Femur (tissue), 1 donor: Measurements from ENCODE around the gene C5orf15.
A peak's percentile ranks its signal among the peaks of the same experiment; 100 is the strongest.
"Not testable (repeated sequence)": the region's sequence is repeated elsewhere in the genome, so short reads cannot be mapped to it uniquely, and the experiment has no call there.

Experiments
- DNase-seq: peaks from one replicate; pipeline ENCODE4 v3.0.0-alpha.2; 2017

C5orf15 gene

DNA sequence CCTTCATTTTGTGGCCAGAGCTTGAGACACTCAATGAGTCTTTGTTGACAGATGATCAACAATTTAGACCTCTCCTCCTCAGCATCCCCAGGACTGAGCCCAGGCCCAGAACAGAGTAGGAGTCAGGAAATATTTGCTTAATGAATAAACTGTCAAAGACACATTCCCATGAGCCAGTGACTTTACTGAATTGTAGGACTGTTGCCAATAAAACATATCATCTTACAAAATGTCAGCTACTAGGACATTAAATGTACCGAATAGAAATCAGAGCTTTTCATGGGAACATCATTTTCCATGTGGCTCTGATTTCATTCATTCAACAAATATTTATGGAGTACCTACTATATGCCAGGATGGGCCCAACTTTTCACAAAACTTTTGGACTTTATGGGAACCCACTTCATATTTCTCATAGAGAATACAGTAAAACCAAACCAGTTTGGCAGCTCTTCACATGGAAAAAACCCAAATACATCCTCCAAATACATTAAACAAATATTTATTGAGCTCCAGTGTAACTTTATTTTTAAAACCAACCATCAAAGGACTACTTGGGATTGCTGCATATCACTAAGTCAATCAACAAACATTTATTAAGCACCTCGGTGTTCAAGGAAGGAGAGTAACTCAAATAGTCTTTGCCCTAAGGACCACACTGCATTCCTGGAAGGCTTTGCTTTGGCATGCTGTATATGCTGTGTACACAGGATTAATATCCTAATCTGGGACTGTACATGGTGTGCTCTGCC lies 24.9 kb upstream of the C5orf15 start:
- no peak for DNase-seq

DNA sequence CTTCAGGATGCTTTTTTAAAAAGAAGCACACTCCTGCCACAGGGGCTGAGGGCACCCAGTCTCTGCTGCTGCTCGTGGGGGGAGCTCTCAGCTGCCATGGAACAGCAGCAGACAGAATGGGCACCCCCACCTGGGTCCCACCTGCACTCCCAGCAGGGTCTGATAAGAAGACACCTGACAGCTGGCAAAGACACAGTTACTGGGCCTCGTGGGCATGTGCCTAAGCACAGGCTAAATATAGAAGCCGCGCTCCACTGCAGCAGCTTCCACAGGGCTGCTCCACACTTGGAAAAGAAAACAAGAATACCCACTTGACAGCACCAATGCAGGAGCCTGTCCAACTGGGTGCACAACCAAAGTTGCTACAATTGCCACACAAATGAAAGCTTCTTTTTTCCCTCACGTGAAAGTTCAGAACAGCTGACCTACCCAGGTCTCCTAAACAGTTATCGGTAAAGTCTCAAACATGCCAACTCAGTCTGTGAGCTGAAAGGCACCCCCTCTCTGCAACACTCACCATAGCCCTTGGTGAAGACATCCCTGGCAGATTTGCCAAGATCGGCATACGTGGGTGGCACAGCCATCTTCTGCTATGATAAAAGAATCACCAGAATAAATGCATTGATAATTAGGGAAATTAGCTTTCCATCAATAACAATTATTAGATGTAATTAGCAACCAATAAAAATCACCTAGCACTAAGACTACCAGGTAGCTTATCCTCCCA lies 24.2 kb upstream of the C5orf15 start:
- DNase-seq, result peak; percentile 52

GRCh38 chr5:133991171-133991910 lies 22.9 kb upstream of the C5orf15 start:
- no peak for DNase-seq

DNA sequence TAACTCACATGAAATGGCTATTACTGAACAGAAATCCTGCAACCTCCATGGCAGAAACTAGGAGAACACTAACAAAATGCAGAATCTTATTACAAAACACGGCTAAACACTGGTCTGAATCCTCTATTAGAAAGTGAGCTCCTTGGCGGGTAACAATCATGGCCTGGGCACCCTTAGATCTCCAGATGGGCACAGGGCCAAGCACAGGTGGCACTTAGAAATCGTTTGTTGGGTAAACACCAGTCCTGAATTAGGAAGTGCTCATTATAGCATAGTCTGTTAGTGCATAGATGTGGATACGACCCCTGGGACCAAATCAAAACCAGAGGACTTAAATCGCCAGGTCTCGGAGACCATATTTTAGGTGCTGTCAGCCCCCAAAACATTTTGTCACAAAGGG lies 22.0 kb upstream of the C5orf15 start:
- DNase-seq, result no peak

DNA sequence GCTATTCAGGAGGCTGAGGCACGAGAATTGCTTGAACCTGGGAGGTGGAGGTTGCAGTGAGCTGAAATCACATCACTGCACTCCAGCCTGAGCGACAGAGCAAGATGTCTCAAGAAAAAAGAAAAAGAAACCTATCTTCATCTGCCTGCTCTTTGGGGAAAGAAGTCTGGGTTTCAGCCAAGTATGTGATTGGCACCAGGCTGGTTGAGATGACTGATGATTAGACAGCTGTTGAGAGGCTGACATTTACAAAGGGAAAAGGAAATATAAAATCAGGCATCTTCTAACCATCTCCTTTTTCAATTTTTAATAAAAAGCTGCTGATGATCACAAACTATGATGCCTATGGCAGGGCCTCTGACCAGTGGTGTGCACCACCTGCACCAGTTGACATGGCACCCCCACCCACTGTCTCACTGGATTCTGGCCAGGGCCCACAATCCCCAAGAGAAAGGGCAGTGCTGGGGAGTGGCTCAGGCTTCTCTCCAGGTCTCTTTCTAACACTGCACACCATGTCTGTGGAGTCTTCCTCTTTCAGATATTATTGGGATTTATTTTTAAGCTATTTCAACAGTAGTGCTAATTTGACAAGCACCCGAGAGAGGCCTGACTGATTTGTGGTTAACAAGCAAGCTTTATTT lies 17.2 kb upstream of the C5orf15 start:
- no peak for DNase-seq

GRCh38 chr5:133983674-133984073 lies 15.2 kb upstream of the C5orf15 start:
- no peak for DNase-seq

DNA sequence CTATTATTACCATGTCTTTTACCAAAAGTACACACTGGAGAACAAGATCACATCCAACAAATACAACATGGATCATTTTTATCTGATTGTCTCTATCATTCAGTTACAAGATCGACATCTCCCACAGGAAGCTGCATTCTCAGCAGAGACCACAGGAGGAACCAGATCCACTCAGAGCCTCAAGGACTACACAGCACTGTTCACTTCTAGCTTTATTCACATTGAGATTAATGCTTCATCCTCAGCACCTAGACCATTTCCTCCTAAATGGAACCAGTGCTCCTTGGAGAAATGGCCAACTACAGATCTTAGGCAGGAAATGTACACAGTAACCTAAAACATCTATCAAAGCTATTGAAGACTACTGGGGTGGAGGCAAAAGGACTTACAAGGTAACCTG lies 13.3 kb upstream of the C5orf15 start:
- DNase-seq, result no peak

GRCh38 chr5:133980652-133981051 lies 12.2 kb upstream of the C5orf15 start:
- no peak for DNase-seq

DNA sequence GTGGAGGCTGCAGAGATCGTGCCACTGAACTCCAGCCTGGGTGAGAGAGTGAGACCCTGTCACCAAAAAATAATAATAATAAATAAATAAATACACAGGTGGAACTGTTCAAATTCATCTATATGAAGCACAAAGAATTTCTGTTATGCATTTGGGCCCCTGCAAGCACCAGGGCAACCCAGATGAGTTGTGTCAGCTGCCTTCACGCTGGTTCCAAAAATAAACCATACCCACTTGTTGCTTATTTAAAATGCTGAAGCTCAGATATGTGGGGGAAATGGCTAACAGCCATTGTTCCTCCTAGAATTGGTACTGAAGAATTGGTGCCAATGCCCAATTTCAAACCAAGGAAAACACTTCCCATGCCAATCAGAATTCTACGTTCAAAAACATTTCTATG lies 10.5 kb upstream of the C5orf15 start:
- no peak for DNase-seq

DNA sequence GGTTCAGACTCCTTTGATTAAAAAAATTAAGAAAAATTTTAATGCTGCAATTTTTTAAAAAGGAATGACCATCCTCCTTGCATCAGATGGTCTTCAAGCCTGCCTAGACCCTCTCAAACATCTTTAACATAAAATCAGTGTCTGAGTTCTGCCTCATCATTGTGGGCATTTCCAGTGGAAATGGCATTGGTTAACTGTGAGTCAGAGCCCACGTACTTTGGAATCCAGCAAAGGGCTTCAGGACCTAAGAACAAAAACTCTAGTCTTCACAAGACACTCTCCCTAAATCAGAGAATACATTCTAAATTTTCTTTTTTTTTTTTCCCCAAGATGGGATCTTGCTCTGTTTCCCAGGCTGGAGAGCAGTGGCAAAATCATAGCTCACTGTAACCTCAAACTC lies 9.4 kb upstream of the C5orf15 start:
- no peak for DNase-seq

DNA sequence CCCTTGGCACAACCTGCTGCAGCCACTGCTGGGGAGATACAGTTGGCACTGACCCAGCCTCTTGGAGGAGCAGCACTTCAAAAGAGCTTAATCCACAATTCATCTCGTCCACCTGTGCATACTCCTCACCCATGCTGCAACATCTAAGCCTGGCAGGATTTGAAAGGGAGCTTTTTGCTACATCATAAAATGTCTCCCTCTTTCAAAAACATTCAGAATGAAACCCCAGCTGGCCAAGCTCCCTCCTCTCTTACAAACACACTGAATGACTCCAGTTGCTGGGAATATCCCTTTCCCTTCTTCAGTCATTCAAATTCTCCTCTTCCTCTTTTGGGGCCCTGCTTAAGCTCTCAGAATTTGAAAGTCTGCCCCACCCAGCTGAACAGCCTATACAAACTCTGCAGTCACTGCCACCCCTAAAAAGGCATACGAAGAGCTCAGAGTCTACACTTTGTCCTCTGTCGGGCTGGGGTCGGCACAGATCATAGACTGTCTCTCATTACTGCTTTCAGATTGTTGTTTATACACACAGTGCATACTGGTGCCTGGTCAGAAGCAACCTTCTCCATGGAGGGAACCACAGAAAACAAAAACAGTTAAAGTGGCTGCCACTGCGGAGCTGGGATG lies 8.8 kb upstream of the C5orf15 start:
- DNase-seq, result no peak

DNA sequence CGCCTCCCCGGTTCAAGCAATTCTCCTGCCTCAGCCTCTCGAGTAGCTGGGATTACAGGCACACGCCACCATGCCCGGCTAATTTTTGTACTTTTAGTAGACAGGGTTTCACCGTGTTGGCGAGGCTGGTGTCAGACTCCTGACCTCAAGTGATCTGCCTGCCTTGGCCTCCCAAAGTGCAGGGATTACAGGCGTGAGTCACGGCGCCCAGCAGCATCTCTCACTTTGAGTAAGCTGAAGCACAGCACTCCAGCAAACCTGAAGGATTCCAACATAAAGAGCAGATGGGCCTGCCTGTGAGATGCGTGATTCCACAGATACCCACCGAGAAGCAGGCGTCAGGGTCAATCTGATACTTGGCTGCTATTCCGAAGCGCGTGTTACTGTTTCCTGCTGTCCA lies 7.1 kb upstream of the C5orf15 start:
- not testable (repeated sequence) for DNase-seq

- no peak for DNase-seq
These were observed 5.7 kb upstream of the C5orf15 start for GRCh38 chr5:133974142-133974541.

GRCh38 chr5:133970325-133970909 lies 2.0 kb upstream of the C5orf15 start:
- DNase-seq, result no peak

DNA sequence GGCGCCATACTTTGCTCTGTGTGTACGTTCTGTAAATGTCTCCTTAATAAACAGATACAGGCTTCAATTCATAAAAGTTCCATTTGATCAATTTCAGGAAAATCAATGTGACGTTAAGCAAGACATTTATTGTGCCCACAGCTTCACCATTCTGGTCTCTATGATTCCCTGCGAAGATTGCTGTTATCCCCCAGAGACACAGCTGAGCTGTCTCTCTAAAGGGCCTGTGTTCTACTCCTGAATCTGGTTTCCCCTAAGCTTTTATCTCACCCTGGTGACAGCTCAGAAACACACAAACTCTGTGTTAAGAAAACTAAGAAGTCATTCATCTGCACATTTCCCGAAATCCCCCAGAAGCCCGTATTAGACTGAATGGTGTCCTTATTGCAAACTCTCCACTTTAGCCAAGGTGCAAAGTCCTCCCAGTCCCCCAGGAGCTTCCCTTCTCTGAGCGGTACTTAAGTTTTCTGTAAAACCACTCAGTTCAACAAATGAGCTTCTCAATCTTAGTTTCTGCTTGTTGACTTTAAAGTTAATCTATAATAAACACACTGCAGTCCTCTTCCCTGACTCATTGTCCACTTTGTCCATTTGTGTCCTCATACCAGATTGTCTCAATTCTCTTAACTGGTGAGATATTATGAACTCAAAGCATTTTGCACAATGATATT lies 1.4 kb upstream of the C5orf15 start:
- no peak for DNase-seq

DNA sequence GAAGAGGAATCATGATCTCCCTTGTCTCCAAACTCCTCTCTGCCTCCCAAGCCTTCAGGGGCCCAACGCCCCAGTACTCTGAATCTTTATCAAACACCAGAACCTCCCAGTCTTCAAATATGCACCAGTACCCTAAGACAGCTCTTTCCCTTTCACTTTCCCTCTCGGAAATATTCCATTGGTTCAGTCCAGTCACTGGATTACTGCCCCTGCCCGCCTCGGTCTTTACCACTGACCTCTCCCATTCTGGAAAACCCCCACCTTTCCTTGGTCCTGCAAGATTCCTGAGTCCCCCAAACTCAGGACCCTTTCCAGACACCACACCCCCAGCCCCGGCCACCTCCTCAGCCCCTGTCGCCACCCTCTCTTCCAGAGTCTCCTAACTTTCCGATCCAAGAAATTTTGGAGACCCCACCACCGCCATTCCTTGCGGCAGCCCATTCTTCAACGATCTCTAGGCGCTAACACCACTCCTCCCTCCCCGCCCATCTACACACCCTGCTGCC lies 674 bp downstream of the C5orf15 start:
- peak; percentile 44 for DNase-seq

GRCh38 chr5:133967124-133967523 lies 1.3 kb downstream of the C5orf15 start:
- DNase-seq, result no peak

- no peak for DNase-seq
These were observed 2.3 kb downstream of the C5orf15 start for GRCh38 chr5:133966090-133966489.

DNA sequence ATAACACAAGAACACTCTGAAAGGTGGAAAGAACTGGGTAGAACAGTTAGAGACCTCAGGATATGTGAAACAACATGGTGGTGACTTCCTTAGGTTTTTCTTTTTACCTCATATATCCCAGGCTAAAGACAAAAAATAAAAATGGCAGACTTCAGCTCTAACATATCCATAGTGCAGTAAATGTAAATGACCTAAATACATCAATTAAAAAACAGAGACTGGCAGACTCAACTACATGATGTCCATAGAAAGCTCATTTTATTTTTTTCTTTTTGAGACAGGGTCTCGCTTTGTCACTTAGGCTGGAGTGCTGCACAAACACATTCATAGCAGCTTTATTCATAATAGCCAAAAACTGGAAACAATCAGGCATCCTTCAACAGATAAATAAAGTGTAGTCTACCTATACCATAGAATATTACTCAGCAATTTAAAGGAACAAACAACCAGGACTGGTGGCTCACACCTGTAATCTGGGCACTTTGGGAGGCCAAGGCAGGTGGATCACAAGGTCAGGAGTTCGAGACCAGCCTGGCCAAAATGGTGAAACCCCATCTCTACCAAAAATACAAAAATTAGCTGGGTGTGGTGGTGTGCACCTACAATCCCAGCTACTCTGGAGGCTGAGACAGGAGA lies 4.8 kb downstream of the C5orf15 start:
- DNase-seq, result no peak

- DNase-seq, result no peak
These were observed 5.5 kb downstream of the C5orf15 start for GRCh38 chr5:133962801-133963476.

GRCh38 chr5:133962131-133962530 lies 6.3 kb downstream of the C5orf15 start:
- DNase-seq, result no peak
